ENCODE data around the gene TMEM204. TPM values are rescaled to one million over a fixed set of nuclear protein-coding genes. Genes with fewer than 3 reads are reported as not detected.

Gene TMEM204
- total RNA-seq, 2 donors from 2014 or later = 26.7 to 29.4 TPM

- DNase-seq (no peak), ATAC-seq (no peak)
- intact Hi-C loops (cut with DNase I) = no loop called here
These were observed 68.0 kb downstream of the TMEM204 start for GRCh38 chr16:1601489-1601888.

GRCh38 chr16:1602285-1602684, 68.8 kb downstream of the TMEM204 start:
- intact Hi-C loops (cut with DNase I) = no loop called here
- ATAC-seq (no peak), DNase-seq (no peak)

Other genes starting within 250 kb of the TMEM204 start
- gene UBE2I, start 224.0 kb upstream of the TMEM204 start, total RNA-seq = 10 to 100 TPM; 74.3 to 80.8 TPM
- 1 to 10 TPM in 1 of 2 donors, under 1 TPM in 1; 0.99 to 2.7 TPM for gene BAIAP3, start 200.0 kb upstream of the TMEM204 start, total RNA-seq
- 10 to 100 TPM; 44.5 to 59.1 TPM for gene TSR3, start 181.8 kb upstream of the TMEM204 start, total RNA-seq
- 10 to 100 TPM; 44.1 to 44.3 TPM for gene GNPTG, start 181.7 kb upstream of the TMEM204 start, total RNA-seq
- 10 to 100 TPM in 1 of 2 donors, 1 to 10 TPM in 1; 6.4 to 13.6 TPM for gene UNKL, start 119.0 kb upstream of the TMEM204 start, total RNA-seq
- gene UQCC4, start 112.9 kb upstream of the TMEM204 start, total RNA-seq = 10 to 100 TPM; 10.0 to 13.0 TPM
- not detected for gene PERCC1, start 102.6 kb upstream of the TMEM204 start, total RNA-seq
- gene CCDC154, start 89.1 kb upstream of the TMEM204 start, total RNA-seq = 1 to 10 TPM in 1 of 2 donors, under 1 TPM in 1; 0.68 to 1.1 TPM
- 10 to 100 TPM; 43.0 to 49.7 TPM for gene CLCN7, start 58.6 kb upstream of the TMEM204 start, total RNA-seq
- under 1 TPM in 1 of 2 donors, not detected in 1; 0.21 TPM for gene PTX4, start 44.7 kb upstream of the TMEM204 start, total RNA-seq
- 10 to 100 TPM; 17.9 to 22.2 TPM for gene TELO2, start 40.3 kb upstream of the TMEM204 start, total RNA-seq
- 1 to 10 TPM; 6.9 to 8.6 TPM for gene IFT140, start 78.4 kb downstream of the TMEM204 start, total RNA-seq
- 10 to 100 TPM; 10.2 to 12.1 TPM for gene CRAMP1, start 78.7 kb downstream of the TMEM204 start, total RNA-seq
- 10 to 100 TPM; 29.1 to 35.3 TPM for gene JPT2, start 144.6 kb downstream of the TMEM204 start, total RNA-seq
- 10 to 100 TPM; 60.9 to 70.4 TPM for gene MAPK8IP3, start 172.5 kb downstream of the TMEM204 start, total RNA-seq
- gene NME3, start 237.9 kb downstream of the TMEM204 start, total RNA-seq = 10 to 100 TPM; 35.7 to 43.4 TPM
- 10 to 100 TPM in 1 of 2 donors, 1 to 10 TPM in 1; 6.9 to 11.9 TPM for gene EME2, start 239.1 kb downstream of the TMEM204 start, total RNA-seq
- gene MRPS34, start 239.5 kb downstream of the TMEM204 start, total RNA-seq = 10 to 100 TPM; 57.0 to 69.2 TPM
- gene SPSB3, start 248.9 kb downstream of the TMEM204 start, total RNA-seq = 10 to 100 TPM; 25.9 to 27.7 TPM
- 10 to 100 TPM; 32.5 to 33.6 TPM for gene NUBP2, start 249.3 kb downstream of the TMEM204 start, total RNA-seq

Data from left cardiac atrium (tissue), 4 donors.